Measurements from ENCODE around the gene WWTR1. TPM values are rescaled to one million over a fixed set of nuclear protein-coding genes. Genes with fewer than 3 reads are reported as not detected.

Gene WWTR1
- total RNA-seq, 1 experiment from 2014 or later: 28.2 TPM

GRCh38 chr3:149516920-149517319, 140.9 kb downstream of the WWTR1 start:
- in situ Hi-C loops (cut with HindIII; ENCODE audit: low sequenced_read_pairs): no loop called here

GRCh38 chr3:149515249-149515648, 142.6 kb downstream of the WWTR1 start:
- no peak for DNase-seq (ENCODE audit: low spot score)
- in situ Hi-C loops (cut with HindIII; ENCODE audit: low sequenced_read_pairs): no loop called here

More at GRCh38 chr3:149516920-149517319, 140.9 kb downstream of the WWTR1 start:
- no peak for DNase-seq (ENCODE audit: low spot score)

- in situ Hi-C loops (cut with HindIII; ENCODE audit: low sequenced_read_pairs): no loop called here
- DNase-seq (ENCODE audit: low spot score): no peak
Observed at GRCh38 chr3:149514471-149514870, 143.4 kb downstream of the WWTR1 start.

GRCh38 chr3:149512073-149512782, 145.6 kb downstream of the WWTR1 start:
- peak; percentile 77 for DNase-seq (ENCODE audit: low spot score)
- in situ Hi-C loops (cut with HindIII; ENCODE audit: low sequenced_read_pairs): no loop called here

- in situ Hi-C loops (cut with HindIII; ENCODE audit: low sequenced_read_pairs): no loop called here
- no peak for DNase-seq (ENCODE audit: low spot score)
Observed at GRCh38 chr3:149511040-149511626, 146.7 kb downstream of the WWTR1 start.

GRCh38 chr3:149510480-149510879, 147.3 kb downstream of the WWTR1 start:
- in situ Hi-C loops (cut with HindIII; ENCODE audit: low sequenced_read_pairs): no loop called here
- DNase-seq (ENCODE audit: low spot score): no peak

- in situ Hi-C loops (cut with HindIII; ENCODE audit: low sequenced_read_pairs): no loop called here
- no peak for DNase-seq (ENCODE audit: low spot score)
Observed at GRCh38 chr3:149509526-149509925, 148.3 kb downstream of the WWTR1 start.

- DNase-seq (ENCODE audit: low spot score): no peak
- in situ Hi-C loops (cut with HindIII; ENCODE audit: low sequenced_read_pairs): no loop called here
Observed at GRCh38 chr3:149507491-149508324, 150.1 kb downstream of the WWTR1 start.

- no peak for DNase-seq (ENCODE audit: low spot score)
- in situ Hi-C loops (cut with HindIII; ENCODE audit: low sequenced_read_pairs): no loop called here
Observed at GRCh38 chr3:149506965-149507364, 150.9 kb downstream of the WWTR1 start.

- in situ Hi-C loops (cut with HindIII; ENCODE audit: low sequenced_read_pairs): no loop called here
Observed at GRCh38 chr3:149506540-149506939, 151.3 kb downstream of the WWTR1 start.

GRCh38 chr3:149502438-149502837, 155.4 kb downstream of the WWTR1 start:
- in situ Hi-C loops (cut with HindIII; ENCODE audit: low sequenced_read_pairs): no loop called here
- DNase-seq (ENCODE audit: low spot score): no peak

More at GRCh38 chr3:149506540-149506939, 151.3 kb downstream of the WWTR1 start:
- no peak for DNase-seq (ENCODE audit: low spot score)

- in situ Hi-C loops (cut with HindIII; ENCODE audit: low sequenced_read_pairs): no loop called here
- no peak for DNase-seq (ENCODE audit: low spot score)
Observed at GRCh38 chr3:149501524-149501923, 156.3 kb downstream of the WWTR1 start.

- no peak for DNase-seq (ENCODE audit: low spot score)
- in situ Hi-C loops (cut with HindIII; ENCODE audit: low sequenced_read_pairs): no loop called here
Observed at GRCh38 chr3:149497966-149498670, 159.7 kb downstream of the WWTR1 start.

GRCh38 chr3:149496891-149497290, 160.9 kb downstream of the WWTR1 start:
- in situ Hi-C loops (cut with HindIII; ENCODE audit: low sequenced_read_pairs): no loop called here
- DNase-seq (ENCODE audit: low spot score): no peak

GRCh38 chr3:149495581-149496125, 162.2 kb downstream of the WWTR1 start:
- no peak for DNase-seq (ENCODE audit: low spot score)
- in situ Hi-C loops (cut with HindIII; ENCODE audit: low sequenced_read_pairs): no loop called here

- in situ Hi-C loops (cut with HindIII; ENCODE audit: low sequenced_read_pairs): no loop called here
- no peak for DNase-seq (ENCODE audit: low spot score)
Observed at GRCh38 chr3:149494759-149495580, 162.9 kb downstream of the WWTR1 start.

GRCh38 chr3:149494022-149494758, 163.6 kb downstream of the WWTR1 start:
- in situ Hi-C loops (cut with HindIII; ENCODE audit: low sequenced_read_pairs): no loop called here
- DNase-seq (ENCODE audit: low spot score): peak; percentile 39
